H7 (cell line): ENCODE data around the gene PCCA. TPM values are rescaled to one million over a fixed set of nuclear protein-coding genes. Genes with fewer than 3 reads are reported as not detected.

Experiments
- DNase-seq: peaks from one replicate; pipeline ENCODE4 v3.0.0; 2012
- H3K27me3 ChIP-seq: 2 replicates; pipeline ENCODE4 v1.6.0; 2011; ENCODE audit warnings: mild to moderate bottlenecking, low read length; ENCODE audit not compliant: control insufficient read depth, insufficient read depth
- H3K36me3 ChIP-seq: replicated peaks from 2 replicates; pipeline ENCODE4 v1.5.1; 2011; ENCODE audit warnings: low read length; ENCODE audit not compliant: control insufficient read depth, insufficient read depth
- H3K4me3 ChIP-seq: 2 replicates; pipeline ENCODE4 v1.5.1; 2011; ENCODE audit warnings: low read depth, mild to moderate bottlenecking, control low read depth, low read length, moderate library complexity; ENCODE audit not compliant: insufficient read depth
- total RNA-seq: library from RNA; depleted of rRNA; stranded (reverse); fragments of >200 nt; shearing (Covaris generic); gene quantifications from 2 replicates; pipeline ENCODE4 v1.2.3, GENCODE V29; 2014

Gene PCCA
- total RNA-seq, 1 experiment from 2014 or later, result 23.9 TPM

GRCh38 chr13:100333141-100333540, 244.2 kb downstream of the PCCA start:
- Histone ChIP-seq H3K36me3 (no peaks in the 10 kb centered on the region), H3K4me3 (no peak overlapping the region), H3K27me3 (no peaks in the 10 kb centered on the region)
- DNase-seq, result no peak

GRCh38 chr13:100334214-100334613, 245.3 kb downstream of the PCCA start:
- DNase-seq, result no peak
- Histone ChIP-seq H3K4me3 (no peak overlapping the region), H3K36me3 (no peaks in the 10 kb centered on the region), H3K27me3 (no peaks in the 10 kb centered on the region)

GRCh38 chr13:100336795-100337516, 248.1 kb downstream of the PCCA start:
- Histone ChIP-seq H3K36me3 (no peaks in the 10 kb centered on the region), H3K27me3 (no peaks in the 10 kb centered on the region), H3K4me3 (no peak overlapping the region)
- DNase-seq, result no peak

- no peak overlapping the region for H3K4me3 ChIP-seq
- no peak for DNase-seq
- H3K36me3 ChIP-seq, result no peaks in the 10 kb centered on the region
- H3K27me3 ChIP-seq, result no peaks in the 10 kb centered on the region
Measured at GRCh38 chr13:100338275-100338674, 249.4 kb downstream of the PCCA start.

GRCh38 chr13:100339411-100339940, 250.6 kb downstream of the PCCA start:
- Histone ChIP-seq H3K4me3 (no peak overlapping the region), H3K36me3 (no peaks in the 10 kb centered on the region), H3K27me3 (no peaks in the 10 kb centered on the region)
- no peak for DNase-seq

GRCh38 chr13:100340865-100341264, 252.0 kb downstream of the PCCA start:
- Histone ChIP-seq H3K36me3 (no peaks in the 10 kb centered on the region), H3K4me3 (no peak overlapping the region), H3K27me3 (no peaks in the 10 kb centered on the region)
- DNase-seq, result no peak

GRCh38 chr13:100341327-100341726, 252.4 kb downstream of the PCCA start:
- no peak for DNase-seq
- Histone ChIP-seq H3K36me3 (no peaks in the 10 kb centered on the region), H3K27me3 (no peaks in the 10 kb centered on the region), H3K4me3 (no peak overlapping the region)

- Histone ChIP-seq H3K36me3 (no peaks in the 10 kb centered on the region), H3K4me3 (no peak overlapping the region), H3K27me3 (no peaks in the 10 kb centered on the region)
- no peak for DNase-seq
Measured at GRCh38 chr13:100344544-100344943, 255.7 kb downstream of the PCCA start.

- no peak for DNase-seq
- H3K36me3 ChIP-seq, result no peaks in the 10 kb centered on the region
- H3K4me3 ChIP-seq, result no peak overlapping the region
- H3K27me3 ChIP-seq, result no peaks in the 10 kb centered on the region
Measured at GRCh38 chr13:100347968-100348367, 259.1 kb downstream of the PCCA start.

GRCh38 chr13:100349594-100349993, 260.7 kb downstream of the PCCA start:
- no peaks in the 10 kb centered on the region for H3K27me3 ChIP-seq
- no peaks in the 10 kb centered on the region for H3K36me3 ChIP-seq
- no peak overlapping the region for H3K4me3 ChIP-seq
- no peak for DNase-seq

- Histone ChIP-seq H3K27me3 (no peaks in the 10 kb centered on the region), H3K4me3 (no peak overlapping the region), H3K36me3 (no peaks in the 10 kb centered on the region)
- DNase-seq, result no peak
Measured at GRCh38 chr13:100350601-100351000, 261.7 kb downstream of the PCCA start.

- Histone ChIP-seq H3K27me3 (no peaks in the 10 kb centered on the region), H3K4me3 (no peak overlapping the region), H3K36me3 (no peaks in the 10 kb centered on the region)
- DNase-seq, result no peak
Measured at GRCh38 chr13:100356426-100356825, 267.5 kb downstream of the PCCA start.

- no peak for DNase-seq
Measured at GRCh38 chr13:100356889-100357288, 268.0 kb downstream of the PCCA start.

GRCh38 chr13:100357764-100358163, 268.9 kb downstream of the PCCA start:
- no peaks in the 10 kb centered on the region for H3K36me3 ChIP-seq
- no peaks in the 10 kb centered on the region for H3K27me3 ChIP-seq
- no peak for DNase-seq
- H3K4me3 ChIP-seq, result no peak overlapping the region

More at GRCh38 chr13:100356889-100357288, 268.0 kb downstream of the PCCA start:
- no peak overlapping the region for H3K4me3 ChIP-seq
- H3K27me3 ChIP-seq, result no peaks in the 10 kb centered on the region
- H3K36me3 ChIP-seq, result no peaks in the 10 kb centered on the region

GRCh38 chr13:100361504-100361903, 272.6 kb downstream of the PCCA start:
- DNase-seq, result no peak
- H3K27me3 ChIP-seq, result no peaks in the 10 kb centered on the region
- no peaks in the 10 kb centered on the region for H3K36me3 ChIP-seq
- H3K4me3 ChIP-seq, result no peak overlapping the region
